Thyroid gland (tissue), 4 donors: ENCODE results near the gene PLAAT2.

Experiments used
- POLR2A ChIP-seq, 2 donors: fragments of 450-650 bp; IDR thresholded peaks; one replicate each; pipeline ENCODE4 v1.6.1; 2017; ENCODE audit warnings: antibody characterized with exemption in 2 of 2, mild to moderate bottlenecking in 2 of 2, moderate library complexity in 1 of 2
- TF ChIP-seq, protein P1 (sequence below), 6 experiments: fragments of 200-600 bp in 3 of 6; fragments of 450-650 bp in 3 of 6; sonication (generic) in 3 of 6; IDR thresholded peaks; one replicate each; pipeline ENCODE4 v1.5.1; 2016 to 2019; ENCODE audit warnings: antibody characterized with exemption in 6 of 6, mild to moderate bottlenecking in 2 of 6, inconsistent platforms in 1 of 6, moderate library complexity in 1 of 6

- TF ChIP-seq, protein P1, sequence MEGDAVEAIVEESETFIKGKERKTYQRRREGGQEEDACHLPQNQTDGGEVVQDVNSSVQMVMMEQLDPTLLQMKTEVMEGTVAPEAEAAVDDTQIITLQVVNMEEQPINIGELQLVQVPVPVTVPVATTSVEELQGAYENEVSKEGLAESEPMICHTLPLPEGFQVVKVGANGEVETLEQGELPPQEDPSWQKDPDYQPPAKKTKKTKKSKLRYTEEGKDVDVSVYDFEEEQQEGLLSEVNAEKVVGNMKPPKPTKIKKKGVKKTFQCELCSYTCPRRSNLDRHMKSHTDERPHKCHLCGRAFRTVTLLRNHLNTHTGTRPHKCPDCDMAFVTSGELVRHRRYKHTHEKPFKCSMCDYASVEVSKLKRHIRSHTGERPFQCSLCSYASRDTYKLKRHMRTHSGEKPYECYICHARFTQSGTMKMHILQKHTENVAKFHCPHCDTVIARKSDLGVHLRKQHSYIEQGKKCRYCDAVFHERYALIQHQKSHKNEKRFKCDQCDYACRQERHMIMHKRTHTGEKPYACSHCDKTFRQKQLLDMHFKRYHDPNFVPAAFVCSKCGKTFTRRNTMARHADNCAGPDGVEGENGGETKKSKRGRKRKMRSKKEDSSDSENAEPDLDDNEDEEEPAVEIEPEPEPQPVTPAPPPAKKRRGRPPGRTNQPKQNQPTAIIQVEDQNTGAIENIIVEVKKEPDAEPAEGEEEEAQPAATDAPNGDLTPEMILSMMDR (IDR thresholded peaks at IDR 0.05) = no peak
- TF ChIP-seq POLR2A (IDR thresholded peaks at IDR 0.05) = no peak
Observed at GRCh38 chr11:63551889-63552266, 11.3 kb downstream of the PLAAT2 start.
